Femur (tissue), 1 donor: ENCODE measurements around the gene PGK1.
"Not testable (repeated sequence)": the region's sequence is repeated elsewhere in the genome, so short reads cannot be mapped to it uniquely, and the experiment has no call there.

Experiments used
- DNase-seq: peaks from one replicate; pipeline ENCODE4 v3.0.0-alpha.2; 2017

Gene PGK1

GRCh38 chrX:78103623-78104446 is at the start of gene PGK1:
TSS of gene PGK1 (plus strand) at chrX:78104248. CDS start at chrX:78104341, 93 bp downstream.
- peak; percentile 98 for DNase-seq

- DNase-seq, result no peak
Observed at GRCh38 chrX:78063687-78064086, 40.4 kb upstream of the PGK1 start.

- DNase-seq, result no peak
Observed at GRCh38 chrX:78064152-78064551, 39.9 kb upstream of the PGK1 start.

GRCh38 chrX:78064698-78065601 is 39.1 kb upstream of the PGK1 start:
- not testable (repeated sequence) for DNase-seq

GRCh38 chrX:78066110-78066509 is 37.9 kb upstream of the PGK1 start:
- DNase-seq, result no peak

- no peak for DNase-seq
Observed at GRCh38 chrX:78071331-78071730, 32.7 kb upstream of the PGK1 start.

- DNase-seq, result not testable (repeated sequence)
Observed at GRCh38 chrX:78073147-78074077, 30.6 kb upstream of the PGK1 start.

GRCh38 chrX:78074088-78074487 is 30.0 kb upstream of the PGK1 start:
- no peak for DNase-seq

- DNase-seq, result no peak
Observed at GRCh38 chrX:78075787-78076389, 28.2 kb upstream of the PGK1 start.

- not testable (repeated sequence) for DNase-seq
Observed at GRCh38 chrX:78081413-78081812, 22.6 kb upstream of the PGK1 start.

- no peak for DNase-seq
Observed at GRCh38 chrX:78092296-78092695, 11.8 kb upstream of the PGK1 start.

- DNase-seq, result no peak
Observed at GRCh38 chrX:78098108-78098507, 5.9 kb upstream of the PGK1 start.

GRCh38 chrX:78102091-78102490 is 2.0 kb upstream of the PGK1 start:
- DNase-seq, result no peak

GRCh38 chrX:78103001-78103622 is 936 bp upstream of the PGK1 start:
- DNase-seq, result no peak

- DNase-seq, result peak; percentile 54
Observed at GRCh38 chrX:78104447-78105176, 564 bp downstream of the PGK1 start.

- no peak for DNase-seq
Observed at GRCh38 chrX:78105944-78106650, 2.0 kb downstream of the PGK1 start.

- DNase-seq, result no peak
Observed at GRCh38 chrX:78106651-78106986, 2.6 kb downstream of the PGK1 start.

GRCh38 chrX:78109458-78109857 is 5.4 kb downstream of the PGK1 start:
- no peak for DNase-seq

GRCh38 chrX:78111140-78111931 is 7.3 kb downstream of the PGK1 start:
- no peak for DNase-seq

GRCh38 chrX:78116365-78116764 is 12.3 kb downstream of the PGK1 start:
- no peak for DNase-seq
